Measurements from ENCODE around the gene SHD. TPM values are rescaled to one million over a fixed set of nuclear protein-coding genes. Genes with fewer than 3 reads are reported as not detected.

The SHD gene
- total RNA-seq, 1 donor, result not detected

GRCh38 chr19:4258181-4258580 lies 20.9 kb upstream of the SHD start:
- no peak overlapping the region for H3K4me3 ChIP-seq (ENCODE audit: low read depth, low read length)
- TF ChIP-seq CTCF (IDR thresholded peaks at IDR 0.05; ENCODE audit: insufficient read depth, low read depth, low read length), result no peak
- no peak for DNase-seq (ENCODE audit: low read depth)

DNA sequence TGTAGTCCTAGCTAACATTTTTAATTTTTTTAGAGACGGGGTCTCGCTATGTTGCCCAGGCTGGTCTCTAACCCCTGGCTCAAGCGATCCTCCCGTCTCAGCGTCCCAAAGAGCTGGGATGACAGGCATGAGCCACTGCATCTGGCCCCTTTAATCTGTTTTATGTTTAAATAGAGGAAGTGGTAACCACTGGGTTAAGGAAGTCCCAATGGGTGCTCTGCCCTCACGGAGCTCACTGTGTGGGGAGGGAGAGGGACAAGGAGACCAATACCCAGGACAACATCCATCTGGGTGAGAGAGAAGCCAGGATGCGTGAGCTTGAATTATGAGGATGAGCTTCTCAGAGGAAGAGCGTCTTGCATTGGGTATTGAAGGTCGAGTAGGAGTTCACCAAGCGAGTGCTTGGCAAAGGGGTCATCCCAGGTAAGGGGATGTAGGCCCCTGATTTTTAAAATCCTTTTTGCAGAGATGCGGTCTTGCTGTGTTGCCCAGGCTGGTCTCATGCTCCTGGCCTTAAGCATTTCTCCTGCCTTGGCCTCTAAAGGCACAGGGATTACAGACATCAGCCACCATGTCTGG lies 18.4 kb upstream of the SHD start:
- no peak overlapping the region for H3K4me3 ChIP-seq (ENCODE audit: low read depth, low read length)
- no peak for DNase-seq (ENCODE audit: low read depth)
- TF ChIP-seq CTCF (IDR thresholded peaks at IDR 0.05; ENCODE audit: insufficient read depth, low read depth, low read length), result no peak

- no peak overlapping the region for H3K4me3 ChIP-seq (ENCODE audit: low read depth, low read length)
- no peak for DNase-seq (ENCODE audit: low read depth)
- TF ChIP-seq CTCF (IDR thresholded peaks at IDR 0.05; ENCODE audit: insufficient read depth, low read depth, low read length), result no peak
Observed at GRCh38 chr19:4264812-4265211, 14.3 kb upstream of the SHD start.

DNA sequence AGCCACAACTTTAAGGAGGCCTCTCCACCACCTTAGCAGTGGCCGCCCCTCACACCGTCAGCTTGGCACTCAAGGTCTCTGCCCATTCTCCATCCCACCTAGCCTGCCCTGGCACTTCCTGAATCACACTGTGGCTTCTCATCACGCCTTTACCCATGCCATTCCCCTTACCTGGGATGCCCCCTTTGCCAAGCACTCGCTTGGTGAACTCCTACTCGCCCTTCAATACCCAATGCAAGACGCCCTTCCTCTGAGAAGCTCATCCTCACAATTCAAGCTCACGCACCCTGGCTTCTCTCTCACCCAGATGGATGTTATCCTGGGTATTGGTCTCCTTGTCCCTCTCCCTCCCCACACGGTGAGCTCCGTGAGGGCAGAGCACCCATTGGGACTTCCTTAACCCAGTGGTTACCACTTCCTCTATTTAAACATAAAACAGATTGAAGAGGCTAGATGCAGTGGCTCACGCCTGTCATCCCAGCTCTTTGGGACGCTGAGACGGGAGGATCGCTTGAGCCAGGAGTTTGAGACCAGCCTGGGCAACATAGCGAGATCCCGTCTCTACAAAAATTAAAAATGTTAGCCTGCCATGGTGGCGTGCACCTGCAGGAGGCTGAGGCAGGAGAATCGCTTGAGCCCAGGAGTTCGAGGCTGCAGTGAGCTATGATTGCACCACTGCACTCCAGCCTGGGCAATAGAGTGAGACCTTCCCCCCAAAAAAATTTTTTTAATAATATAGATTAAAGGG lies 12.6 kb upstream of the SHD start:
- no peak for DNase-seq (ENCODE audit: low read depth)
- no peak overlapping the region for H3K4me3 ChIP-seq (ENCODE audit: low read depth, low read length)
- TF ChIP-seq CTCF (IDR thresholded peaks at IDR 0.05; ENCODE audit: insufficient read depth, low read depth, low read length), result no peak

DNA sequence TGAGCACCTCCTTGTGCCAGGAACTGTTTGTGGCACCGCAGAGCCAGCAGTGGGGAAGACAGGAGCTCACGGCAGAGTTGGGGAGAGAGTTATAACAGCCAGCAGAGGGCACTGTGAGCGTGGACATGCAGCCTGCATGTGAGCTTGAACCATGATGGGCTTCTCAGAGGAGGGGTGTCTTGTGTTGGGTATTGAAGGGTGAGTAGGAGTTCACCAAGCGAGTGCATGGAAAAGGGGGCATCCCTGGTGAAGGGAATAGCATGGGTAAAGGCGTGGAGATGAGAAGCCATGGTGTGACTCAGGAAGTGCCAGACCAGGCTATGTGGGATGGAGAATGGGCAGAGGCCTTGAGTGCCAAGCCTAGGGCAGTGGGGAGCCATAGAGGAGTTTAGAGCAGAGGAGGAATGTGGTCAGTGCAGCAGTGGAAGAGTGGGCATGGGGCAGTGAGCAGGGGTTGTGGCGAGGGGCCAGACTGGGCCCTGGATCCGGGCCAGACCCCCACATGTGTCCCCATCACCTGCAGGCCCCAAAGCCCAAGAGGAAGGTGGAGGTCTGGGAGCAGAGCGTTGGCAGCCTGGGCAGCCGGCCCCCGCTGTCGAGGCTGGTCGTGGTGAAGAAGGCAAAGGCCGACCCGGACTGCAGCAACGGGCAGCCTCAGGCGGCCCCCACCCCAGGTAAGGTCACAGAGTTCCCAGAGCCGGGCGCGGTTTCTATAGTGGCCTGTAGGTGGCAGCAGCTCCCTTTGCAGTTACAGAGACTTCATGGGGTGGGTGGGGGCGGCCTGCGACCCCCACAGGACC lies 11.8 kb upstream of the SHD start:
- H3K4me3 ChIP-seq (ENCODE audit: low read depth, low read length), result no peak overlapping the region
- peak; percentile 81 for TF ChIP-seq CTCF (IDR thresholded peaks at IDR 0.05; ENCODE audit: insufficient read depth, low read depth, low read length)
- DNase-seq (ENCODE audit: low read depth), result peak; percentile 37

DNA sequence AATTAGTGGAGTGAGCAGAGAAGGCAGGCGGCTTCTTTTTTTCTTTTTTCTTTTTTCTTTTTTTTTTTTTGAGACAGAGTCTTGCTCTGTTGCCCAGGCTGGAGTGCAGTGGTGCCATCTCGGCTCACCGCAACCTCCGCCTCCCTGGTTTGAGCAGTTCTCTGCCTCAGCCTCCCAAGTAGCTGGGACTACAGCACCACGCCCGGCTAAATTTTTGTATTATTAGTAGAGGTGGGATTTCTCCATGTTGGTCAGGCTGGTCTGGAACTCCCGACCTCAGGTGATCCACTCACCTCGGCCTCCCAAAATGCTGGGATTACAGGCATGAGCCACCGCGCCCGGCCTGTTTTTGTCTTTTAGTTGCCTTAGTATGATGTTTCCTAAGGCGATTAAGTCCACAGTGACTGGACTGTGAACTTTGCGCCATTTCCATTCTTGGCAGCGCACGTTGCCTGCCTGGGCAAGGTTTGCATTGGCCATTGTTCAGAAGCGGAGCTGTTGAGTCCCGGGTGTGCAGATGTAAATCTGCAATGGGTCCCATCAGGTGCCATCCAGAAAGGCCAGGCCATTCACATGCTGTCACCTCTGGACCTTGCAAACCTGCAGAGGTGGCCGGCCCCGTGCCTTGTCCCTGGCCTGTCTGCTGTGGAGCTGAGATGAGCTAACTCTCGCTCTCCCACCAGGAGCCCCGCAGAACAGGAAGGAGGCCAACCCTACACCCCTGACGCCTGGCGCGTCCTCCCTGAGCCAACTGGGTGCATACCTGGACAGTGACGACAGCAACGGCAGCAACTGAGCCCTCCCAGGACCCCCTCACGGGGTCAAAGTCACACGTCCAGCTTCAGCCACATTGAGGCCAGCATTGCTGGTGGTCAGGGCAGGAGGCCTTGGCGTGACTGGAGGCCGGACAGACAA lies 10.9 kb upstream of the SHD start:
- TF ChIP-seq CTCF (IDR thresholded peaks at IDR 0.05; ENCODE audit: insufficient read depth, low read depth, low read length), result no peak
- no peak overlapping the region for H3K4me3 ChIP-seq (ENCODE audit: low read depth, low read length)
- DNase-seq (ENCODE audit: low read depth), result no peak

All from fibroblast of villous mesenchyme (primary cell).